HG03558 (cell line): ENCODE results near the gene SVIL.
"Not testable (repeated sequence)": the region's sequence is repeated elsewhere in the genome, so short reads cannot be mapped to it uniquely, and the experiment has no call there.

Source experiments
- ATAC-seq: cut with Tn5 transposase; IDR thresholded peaks from one replicate; pipeline ENCODE4 v1.9.1; 2021; ENCODE audit warnings: moderate number of reproducible peaks; ENCODE audit not compliant: unreplicated experiment; ENCODE audit errors: extremely low read depth

SVIL gene

GRCh38 chr10:29627201-29628132 lies 7.3 kb downstream of the SVIL start:
- no peak for ATAC-seq

GRCh38 chr10:29624357-29624756 lies 10.4 kb downstream of the SVIL start:
- not testable (repeated sequence) for ATAC-seq

GRCh38 chr10:29623797-29624196 lies 11.0 kb downstream of the SVIL start:
- no peak for ATAC-seq

- no peak for ATAC-seq
Measured at GRCh38 chr10:29622382-29622922, 12.3 kb downstream of the SVIL start.

GRCh38 chr10:29621161-29621560 lies 13.6 kb downstream of the SVIL start:
- no peak for ATAC-seq

- no peak for ATAC-seq
Measured at GRCh38 chr10:29620112-29620690, 14.6 kb downstream of the SVIL start.

- ATAC-seq = no peak
Measured at GRCh38 chr10:29619241-29619669, 15.5 kb downstream of the SVIL start.

- ATAC-seq = no peak
Measured at GRCh38 chr10:29618341-29619171, 16.2 kb downstream of the SVIL start.

GRCh38 chr10:29617880-29618340 lies 16.9 kb downstream of the SVIL start:
- no peak for ATAC-seq

GRCh38 chr10:29616542-29616941 lies 18.2 kb downstream of the SVIL start:
- ATAC-seq = no peak

GRCh38 chr10:29615195-29615594 lies 19.6 kb downstream of the SVIL start:
- no peak for ATAC-seq

GRCh38 chr10:29614289-29614688 lies 20.5 kb downstream of the SVIL start:
- not testable (repeated sequence) for ATAC-seq

GRCh38 chr10:29613791-29614190 lies 21.0 kb downstream of the SVIL start:
- no peak for ATAC-seq

- ATAC-seq = no peak
Measured at GRCh38 chr10:29613196-29613595, 21.6 kb downstream of the SVIL start.

GRCh38 chr10:29612657-29613056 lies 22.1 kb downstream of the SVIL start:
- no peak for ATAC-seq

- no peak for ATAC-seq
Measured at GRCh38 chr10:29611781-29612381, 22.9 kb downstream of the SVIL start.

- ATAC-seq = no peak
Measured at GRCh38 chr10:29610876-29611647, 23.7 kb downstream of the SVIL start.

GRCh38 chr10:29610331-29610730 lies 24.4 kb downstream of the SVIL start:
- ATAC-seq = not testable (repeated sequence)

GRCh38 chr10:29609696-29610095 lies 25.1 kb downstream of the SVIL start:
- no peak for ATAC-seq
